ENCODE results near the gene VPS26C.
"Not testable (repeated sequence)": the region's sequence is repeated elsewhere in the genome, so short reads cannot be mapped to it uniquely, and the experiment has no call there.

VPS26C gene

DNA sequence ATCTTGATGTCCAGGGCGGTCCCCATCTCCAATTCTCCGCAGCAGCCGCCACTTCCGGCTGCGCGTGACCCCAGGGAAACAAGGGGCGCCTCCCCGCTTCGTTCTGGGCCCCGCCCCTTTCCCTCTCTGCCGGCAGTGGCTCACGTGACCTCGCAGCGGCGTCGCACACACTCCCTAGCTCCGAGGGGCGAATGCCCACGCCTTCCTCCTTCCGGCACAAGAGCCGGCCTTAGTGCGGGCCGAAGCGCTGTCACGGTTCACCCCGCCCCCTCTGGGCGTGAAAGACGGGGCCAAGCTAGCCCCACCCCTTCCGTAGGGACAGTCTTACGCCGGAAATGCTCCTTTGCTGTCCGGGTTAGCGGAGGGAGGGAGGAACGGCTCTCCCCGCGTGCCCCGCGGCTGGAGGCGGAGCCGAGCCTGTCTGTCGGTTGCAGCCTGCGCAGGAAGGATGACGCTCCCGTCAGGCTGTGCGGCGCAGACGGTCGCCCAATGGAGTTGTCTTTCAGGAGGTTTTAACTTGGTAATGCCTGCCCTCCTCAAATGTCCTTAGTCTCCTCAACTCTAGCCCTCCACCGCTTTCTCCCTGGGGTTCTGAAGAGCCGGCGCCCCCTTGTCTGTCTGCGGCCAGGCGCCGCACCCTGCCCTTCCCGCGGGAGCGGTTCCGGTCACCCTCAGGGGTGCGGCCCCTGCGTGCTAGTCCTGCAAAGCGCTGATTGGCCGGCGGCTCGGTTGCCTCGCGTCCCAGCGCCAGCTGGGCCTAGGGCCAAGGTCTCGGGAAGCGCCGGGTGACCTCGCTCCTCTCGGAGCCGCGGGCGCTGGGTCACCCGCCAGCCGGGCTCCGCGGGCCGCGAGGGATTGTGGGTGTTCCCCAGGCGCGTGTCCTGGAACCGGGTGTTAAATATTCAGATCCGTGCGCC is at the start of gene VPS26C:
VPS26C (minus strand) TSS at position 66 of the 917 bp plus-strand sequence; CDS start at position 26, 40 bp downstream.
- DNase-seq, result peak; percentile 99

- not testable (repeated sequence) for DNase-seq
These were observed 48.9 kb upstream of the VPS26C start for GRCh38 chr21:37316072-37316471.

- no peak for DNase-seq
These were observed 33.1 kb upstream of the VPS26C start for GRCh38 chr21:37300114-37300751.

DNA sequence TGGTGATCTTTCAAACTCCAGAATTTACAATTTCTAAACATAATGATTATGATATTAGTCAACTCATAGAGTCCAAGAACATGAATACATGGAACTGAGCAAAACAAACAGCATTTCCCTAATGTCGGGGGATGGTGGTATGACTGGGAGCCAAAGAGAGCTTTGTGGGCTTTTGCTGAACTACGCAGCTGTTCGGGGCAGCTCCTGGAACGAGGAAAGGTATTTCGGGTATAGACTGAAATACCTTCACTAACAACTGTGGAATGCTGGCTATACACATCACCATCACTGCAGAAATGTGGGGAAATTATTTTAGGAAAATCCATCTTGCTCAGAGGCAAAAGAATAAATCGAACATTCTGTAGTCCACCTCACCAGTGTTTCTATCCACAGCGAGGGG is 30.2 kb upstream of the VPS26C start:
- no peak for DNase-seq

DNA sequence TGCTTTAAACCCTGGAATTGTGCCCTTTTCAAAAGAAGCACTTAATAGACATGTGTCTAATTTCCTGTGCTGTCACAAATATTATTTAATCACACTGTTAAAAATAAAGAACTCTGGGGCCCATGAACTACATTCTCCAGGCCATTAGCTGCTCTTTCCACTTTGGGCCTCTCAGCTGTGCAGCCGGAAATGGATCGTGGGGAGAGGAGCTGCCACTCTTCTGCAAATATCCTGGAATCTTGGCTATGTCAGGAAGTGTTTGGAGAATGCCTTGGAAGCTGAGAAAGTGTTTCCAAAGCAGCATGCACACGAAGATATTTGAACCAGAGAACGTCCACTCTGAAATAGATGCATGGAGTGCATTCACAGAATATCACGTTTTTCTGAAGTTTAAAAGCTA is 27.5 kb upstream of the VPS26C start:
- DNase-seq, result no peak

- no peak for DNase-seq
These were observed 25.8 kb upstream of the VPS26C start for GRCh38 chr21:37292941-37293340.

DNA sequence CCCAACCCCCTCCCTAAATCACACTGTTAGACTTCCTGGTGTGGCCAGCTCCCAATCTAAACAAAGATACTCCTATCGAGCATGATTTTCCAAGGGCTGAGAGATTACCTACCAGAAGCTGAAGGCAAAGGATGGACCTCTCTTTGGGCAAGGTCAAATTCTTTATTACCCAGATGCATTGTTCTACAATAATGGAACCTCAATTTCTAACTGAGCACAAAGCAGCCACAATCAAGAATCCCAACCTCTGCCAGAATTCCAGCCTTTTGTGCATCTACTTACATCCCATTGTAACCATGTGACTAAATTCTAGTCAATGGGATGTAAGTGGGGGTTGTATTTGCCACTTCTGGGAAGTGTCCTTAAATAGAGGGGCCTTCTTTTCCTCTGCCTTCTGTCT is 24.9 kb upstream of the VPS26C start:
- DNase-seq, result no peak

DNA sequence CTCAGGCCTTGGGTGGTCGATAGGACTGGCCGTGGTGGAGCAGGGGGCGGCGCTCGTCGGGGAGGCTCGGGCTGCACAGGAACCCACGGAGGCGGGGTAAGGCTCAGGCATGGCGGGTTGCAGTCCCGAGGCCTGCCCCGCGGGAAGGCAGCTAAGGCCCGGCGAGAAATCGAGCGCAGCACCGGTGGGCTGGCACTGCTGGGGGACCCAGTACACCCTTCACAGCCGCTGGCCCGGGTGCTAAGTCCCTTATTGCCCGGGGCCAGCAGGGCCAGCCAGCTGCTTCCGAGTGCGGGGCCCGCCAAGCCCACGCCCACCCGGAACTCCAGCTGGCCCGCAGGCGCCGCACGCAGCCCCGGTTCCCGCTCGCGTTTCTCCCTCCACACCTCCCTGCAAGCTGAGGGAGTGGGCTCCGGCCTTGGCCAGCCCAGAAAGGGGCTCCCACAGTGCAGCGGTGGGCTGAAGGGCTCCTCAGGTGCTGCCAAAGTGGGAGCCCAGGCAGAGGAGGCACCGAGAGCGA is 16.1 kb upstream of the VPS26C start:
- DNase-seq, result not testable (repeated sequence)

GRCh38 chr21:37282602-37283001 is 15.5 kb upstream of the VPS26C start:
- not testable (repeated sequence) for DNase-seq

- no peak for DNase-seq
These were observed 14.9 kb upstream of the VPS26C start for GRCh38 chr21:37281993-37282392.

DNA sequence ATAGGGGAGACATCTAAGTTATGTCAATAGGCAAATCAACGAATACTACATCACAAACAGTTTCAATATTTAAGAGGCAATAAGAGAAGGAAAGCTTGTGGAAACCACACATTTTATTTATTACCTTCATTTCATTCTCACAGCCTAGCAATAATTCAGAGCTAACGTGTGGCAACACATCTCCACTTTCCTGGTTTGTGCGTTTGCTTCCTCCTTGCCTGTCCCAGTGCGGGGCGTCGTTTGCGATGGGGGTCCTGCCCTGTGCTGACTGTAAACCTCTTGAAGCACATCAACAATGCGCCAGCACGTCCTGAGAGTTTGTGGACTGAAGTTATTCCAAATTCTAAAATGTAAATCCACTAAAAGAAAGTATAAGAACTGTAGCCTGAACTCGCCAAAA is 14.4 kb upstream of the VPS26C start:
- DNase-seq, result no peak

DNA sequence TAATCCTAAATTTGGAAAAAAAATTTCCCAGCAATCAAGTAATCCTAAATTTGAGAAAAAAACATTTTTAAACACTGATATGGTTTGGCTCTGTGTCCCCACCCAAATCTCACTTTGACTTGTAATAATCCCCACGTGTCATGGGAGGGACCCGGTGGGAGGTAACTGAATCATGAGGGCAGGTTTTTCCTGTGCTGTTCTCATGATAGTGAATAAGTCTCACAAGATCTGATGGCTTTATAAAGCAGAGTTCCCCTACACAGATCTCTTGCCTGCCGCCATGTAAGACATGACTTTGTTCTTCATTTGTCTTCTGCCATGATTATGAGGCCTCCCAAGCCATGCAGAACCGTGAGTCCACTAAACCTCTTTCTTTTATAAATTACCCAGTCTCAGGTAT is 12.1 kb upstream of the VPS26C start:
- not testable (repeated sequence) for DNase-seq

DNA sequence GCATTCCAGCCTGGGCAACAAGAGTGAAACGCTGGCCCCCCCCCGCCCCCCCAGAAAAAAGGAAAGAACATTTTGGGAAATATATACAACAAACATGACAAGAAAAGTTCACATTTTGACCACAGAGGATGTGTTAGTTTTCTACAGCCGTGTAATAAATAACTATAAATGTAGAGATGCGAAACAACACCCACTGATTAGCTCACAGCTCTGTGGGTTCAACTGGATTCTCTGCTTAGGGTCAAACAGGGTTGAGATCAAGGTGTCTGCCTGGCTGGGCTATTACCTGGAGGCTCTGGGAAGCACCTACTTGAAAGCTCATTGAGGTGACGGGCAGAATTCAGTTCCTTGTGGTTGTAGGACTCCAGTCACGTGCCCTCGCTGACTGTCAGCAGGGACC is 11.1 kb upstream of the VPS26C start:
- no peak for DNase-seq

GRCh38 chr21:37276377-37276776 is 9.2 kb upstream of the VPS26C start:
- DNase-seq, result no peak

DNA sequence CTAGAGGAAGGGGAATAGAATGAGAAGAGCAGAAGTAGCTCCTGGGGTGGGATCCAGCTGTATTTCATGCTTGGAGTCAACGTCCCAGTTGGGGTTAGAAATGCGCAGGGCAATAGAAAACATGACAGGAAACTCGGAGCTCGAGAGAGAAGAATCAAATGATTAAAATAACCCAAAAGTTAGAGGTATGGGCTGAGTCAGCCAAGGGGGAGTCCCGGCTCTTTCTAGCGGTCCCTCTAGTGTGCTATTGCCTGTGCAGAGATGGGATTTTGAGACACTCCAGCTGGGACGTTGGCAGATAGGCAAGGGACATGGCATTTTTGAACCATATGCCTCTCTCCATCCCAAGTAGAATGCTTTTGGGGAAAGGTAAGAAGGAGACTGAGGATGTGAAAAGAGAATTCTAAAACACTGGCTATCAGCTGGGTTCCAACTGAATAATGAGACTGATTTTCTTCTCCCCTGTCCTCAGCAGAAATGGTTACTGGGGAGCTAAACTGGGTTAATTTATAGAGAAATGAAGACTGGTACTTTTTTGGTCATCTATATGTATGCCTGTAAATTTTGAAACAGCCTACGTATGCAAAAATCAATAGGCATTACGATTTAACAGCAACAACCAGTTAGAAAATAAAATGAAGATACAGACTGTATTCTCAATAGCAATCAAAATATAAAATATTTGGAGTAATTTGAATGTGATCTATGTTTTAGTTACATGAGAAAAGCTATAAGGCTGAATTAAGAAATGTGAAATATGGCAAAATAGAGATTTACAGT is 7.0 kb upstream of the VPS26C start:
- DNase-seq, result no peak

DNA sequence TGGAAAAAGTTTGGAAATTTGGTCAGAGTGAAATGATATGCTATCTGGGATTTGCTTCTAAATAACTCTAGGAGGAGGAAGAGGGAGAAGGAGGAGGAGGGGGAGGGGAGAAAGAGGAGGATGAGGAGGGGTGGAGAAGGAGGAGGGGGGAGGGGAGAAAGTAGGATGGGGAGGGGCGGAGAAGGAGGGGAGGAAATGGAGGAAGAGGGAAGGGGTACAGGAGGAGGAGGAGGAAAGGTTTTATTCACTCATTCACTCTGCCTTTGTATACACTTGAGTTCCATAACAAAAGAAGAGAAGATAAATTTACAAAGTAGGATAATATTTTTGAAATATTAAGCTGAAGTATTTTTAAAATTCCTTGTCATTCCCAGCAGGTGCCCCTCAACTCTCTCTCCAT is 6.3 kb upstream of the VPS26C start:
- no peak for DNase-seq

GRCh38 chr21:37272897-37273296 is 5.8 kb upstream of the VPS26C start:
- no peak for DNase-seq

GRCh38 chr21:37270576-37271365 is 3.6 kb upstream of the VPS26C start:
- no peak for DNase-seq

DNA sequence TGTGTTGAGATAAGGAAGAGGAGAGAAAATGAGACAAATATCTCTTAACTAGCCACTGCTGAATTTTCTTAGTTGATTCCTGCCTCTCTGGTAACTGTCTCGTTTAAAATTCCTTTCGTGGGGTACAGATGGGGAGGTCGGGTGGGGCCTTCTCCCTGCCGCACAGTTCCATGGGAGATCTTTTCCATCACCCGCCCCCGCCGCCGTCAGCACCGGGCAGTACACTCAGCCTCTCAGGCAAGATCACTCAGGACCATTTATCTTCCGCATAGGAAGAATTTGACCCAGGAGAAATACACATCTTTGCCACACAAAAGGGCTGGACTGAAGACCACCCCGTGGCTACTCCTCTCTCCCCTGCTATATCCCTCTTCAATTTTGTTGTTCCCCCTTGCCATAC is 2.3 kb upstream of the VPS26C start:
- no peak for DNase-seq

DNA sequence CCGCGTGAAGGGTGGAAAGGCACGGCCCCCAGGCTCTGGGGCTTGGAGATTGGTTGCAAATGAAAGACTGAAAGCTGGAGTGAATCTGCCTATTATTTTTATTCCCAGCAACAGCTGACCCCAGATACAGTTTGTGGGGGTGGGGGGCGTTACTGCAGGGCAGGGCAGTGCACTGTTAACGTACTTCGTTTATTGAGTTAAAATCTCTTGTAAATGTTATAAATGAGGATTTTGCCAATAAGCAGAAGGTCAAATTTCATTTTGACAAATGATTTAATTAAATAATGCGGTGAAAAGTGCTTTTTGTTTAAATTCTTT is 1.0 kb upstream of the VPS26C start:
- DNase-seq, result no peak

DNA sequence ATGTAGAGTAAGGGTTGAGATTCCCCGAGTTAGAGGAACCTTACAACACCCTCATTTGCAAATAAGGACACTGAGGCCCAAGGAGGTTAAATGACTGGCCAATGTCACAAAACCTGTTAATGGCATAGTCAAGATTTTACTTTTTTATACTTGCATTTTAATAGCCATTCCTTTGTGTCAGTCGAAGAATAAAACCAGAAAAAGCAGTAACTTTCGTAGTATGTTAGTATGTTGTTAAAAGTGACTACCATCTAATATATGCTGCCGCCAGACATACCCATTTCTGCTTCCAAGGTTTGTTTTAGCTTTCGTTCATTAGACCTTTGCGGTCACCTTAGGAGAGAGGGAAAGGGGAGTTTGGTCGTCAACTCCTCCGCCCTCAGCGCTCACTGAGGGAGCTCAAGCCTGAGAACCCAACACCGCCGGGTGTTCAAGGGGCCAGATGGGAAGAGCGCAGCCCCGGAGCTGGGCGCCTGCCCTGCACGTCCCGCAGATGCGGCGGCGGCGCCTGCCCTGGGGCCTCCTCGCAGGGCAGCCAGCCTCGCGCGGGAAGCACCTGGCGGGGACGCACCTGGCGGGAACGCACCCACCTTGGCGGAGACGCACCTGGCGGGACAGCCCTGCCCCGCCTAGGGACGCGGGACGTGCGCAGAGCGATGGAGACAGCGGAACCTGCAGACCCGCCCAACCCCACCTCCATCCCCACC is 466 bp downstream of the VPS26C start:
- peak; percentile 51 for DNase-seq

DNA sequence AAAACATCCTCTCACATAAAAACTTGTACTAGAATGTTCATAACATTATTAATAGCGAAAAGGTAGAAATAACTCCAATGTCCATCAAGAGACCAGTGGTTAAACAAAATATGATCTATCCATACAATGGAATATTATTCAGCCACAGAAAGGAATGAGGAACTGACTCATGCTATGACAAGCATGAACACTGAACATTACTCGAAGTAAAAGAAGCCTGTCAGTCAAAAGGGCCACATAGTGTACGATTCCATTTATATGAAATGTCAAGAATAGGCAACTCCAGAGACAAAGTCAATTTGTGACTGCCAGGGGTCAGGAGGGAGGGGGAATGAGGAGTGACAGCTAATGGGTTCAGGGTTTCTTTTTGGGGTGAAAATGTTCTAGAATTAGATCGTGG is 2.3 kb downstream of the VPS26C start:
- no peak for DNase-seq
